H1 (cell line): Measurements from ENCODE around the gene STAT1. TPM values are rescaled to one million over a fixed set of nuclear protein-coding genes. Genes with fewer than 3 reads are reported as not detected.

Source experiments
- CTCF ChIA-PET: fragments of 300-600 bp; sonication (Branson Sonifier 250); formaldehyde crosslinking; loops from one replicate; lab custom pipeline; 2021; ENCODE audit not compliant: partially characterized antibody; lab: Charles Lee
- POLR2A ChIA-PET: fragments of 300-600 bp; sonication (Branson Sonifier 250); formaldehyde crosslinking; loops from one replicate; lab custom pipeline; 2021; ENCODE audit warnings: inconsistent platforms; ENCODE audit not compliant: partially characterized antibody; lab: Charles Lee
- DNase-seq, 2 experiments: peaks; one replicate each; pipeline versions ENCODE4 v3.0.0 to v3.0.0-alpha.2; 2010 to 2022; ENCODE audit warnings: low spot score in 2 of 2, low read depth in 1 of 2, mixed read lengths in 1 of 2
- FAIRE-seq: peaks from 2 replicates; lab custom pipeline; 2011; peaks lifted over from hg19 to GRCh38; lab: Jason Lieb, UNC
- H2AFZ ChIP-seq: 2 replicates; pipeline ENCODE4 v1.8.1; 2012; ENCODE audit warnings: low read length, inconsistent platforms
- H2AK5ac ChIP-seq: 2 replicates; pipeline ENCODE4 v1.6.1; 2013; ENCODE audit warnings: low read depth, low read length
- H2BK120ac ChIP-seq: replicated peaks from 2 replicates; pipeline ENCODE3; 2013; ENCODE audit warnings: low read depth, low read length, inconsistent platforms
- H2BK12ac ChIP-seq: 2 replicates; pipeline ENCODE4 v1.6.1; 2013; ENCODE audit warnings: low read depth, low read length
- H2BK15ac ChIP-seq: 2 replicates; pipeline ENCODE4 v1.6.1; 2013; ENCODE audit warnings: low read length
- H2BK20ac ChIP-seq: 2 replicates; pipeline ENCODE4 v1.6.1; 2013; ENCODE audit warnings: low read length
- H2BK5ac ChIP-seq: 2 replicates; pipeline ENCODE4 v1.6.1; 2013; ENCODE audit warnings: low read depth, low read length
- H3K14ac ChIP-seq: 2 replicates; pipeline ENCODE4 v1.6.1; 2013; ENCODE audit warnings: inconsistent platforms; ENCODE audit not compliant: insufficient read length
- H3K18ac ChIP-seq: 2 replicates; pipeline ENCODE4 v1.6.1; 2013; ENCODE audit warnings: low read length; ENCODE audit errors: extremely low read depth
- H3K23ac ChIP-seq: 2 replicates; pipeline ENCODE4 v1.6.1; 2013; ENCODE audit warnings: inconsistent platforms; ENCODE audit not compliant: insufficient read length
- H3K23me2 ChIP-seq: 2 replicates; pipeline ENCODE4 v1.6.1; 2013; ENCODE audit warnings: low read depth, low read length
- H3K27ac ChIP-seq: 2 replicates; pipeline ENCODE4 v1.6.1; 2011; ENCODE audit warnings: low read depth, low read length, inconsistent platforms
- H3K27me3 ChIP-seq, 4 experiments: replicated peaks in 1 of 4; 1 replicate in 1 of 4; 2 replicates in 3 of 4; pipeline versions ENCODE4 v1.6.1 to v1.8.1; 2011 to 2013; ENCODE audit warnings: low read length in 3 of 4, mild to moderate bottlenecking in 3 of 4, inconsistent platforms in 2 of 4, mixed read lengths in 2 of 4, moderate library complexity in 1 of 4; ENCODE audit not compliant: control insufficient read depth in 3 of 4, insufficient read depth in 3 of 4; ENCODE audit errors: extremely low read depth in 1 of 4
- H3K36me3 ChIP-seq, 4 experiments: 2 replicates each; pipeline versions ENCODE4 v1.6.1 to v1.8.1; 2011 to 2013; ENCODE audit warnings: mild to moderate bottlenecking in 4 of 4, low read length in 3 of 4, moderate library complexity in 2 of 4, control low read depth in 1 of 4, inconsistent platforms in 1 of 4; ENCODE audit not compliant: insufficient read depth in 4 of 4, control insufficient read depth in 2 of 4
- H3K4ac ChIP-seq: replicated peaks from 2 replicates; pipeline ENCODE3; 2013; ENCODE audit warnings: low read length, low read depth, mixed read lengths, inconsistent platforms; ENCODE audit not compliant: insufficient read length
- H3K4me1 ChIP-seq, 4 experiments: replicated peaks in 1 of 4; 1 replicate in 1 of 4; 2 replicates in 3 of 4; pipeline versions ENCODE4 v1.6.1 to v1.8.1; 2011 to 2013; ENCODE audit warnings: low read length in 3 of 4, inconsistent platforms in 2 of 4, mixed read lengths in 1 of 4; ENCODE audit not compliant: insufficient read depth in 4 of 4, control insufficient read depth in 3 of 4
- H3K4me2 ChIP-seq, 2 experiments: 2 replicates each; pipeline versions ENCODE4 v1.6.1 to v1.8.1; 2011 to 2013; ENCODE audit warnings: low read depth in 2 of 2, low read length in 2 of 2, control low read depth in 1 of 2, inconsistent platforms in 1 of 2, mild to moderate bottlenecking in 1 of 2; ENCODE audit not compliant: insufficient read depth in 1 of 2
- H3K4me3 ChIP-seq, 4 experiments: fragments of 200-600, 300-600 bp in 1 of 4; sonication (generic), shearing (Covaris generic), sonication (Bioruptor Twin) in 1 of 4; 2 replicates each; pipeline versions ENCODE4 v1.5.1 to v1.8.1; 2011 to 2016; ENCODE audit warnings: low read length in 4 of 4, low read depth in 3 of 4, control low read depth in 2 of 4, inconsistent platforms in 2 of 4, mild to moderate bottlenecking in 2 of 4, mixed read lengths in 1 of 4, moderate library complexity in 1 of 4; ENCODE audit not compliant: insufficient read depth in 2 of 4; ENCODE audit errors: extremely low read depth in 1 of 4
- H3K56ac ChIP-seq: replicated peaks from 2 replicates; pipeline ENCODE3; 2013; ENCODE audit warnings: low read depth, mild to moderate bottlenecking, mixed read lengths, low read length, inconsistent platforms; ENCODE audit not compliant: insufficient read length
- H3K79me1 ChIP-seq: 2 replicates; pipeline ENCODE4 v1.6.1; 2013; ENCODE audit warnings: low read depth, low read length, control low read depth
- H3K79me2 ChIP-seq, 2 experiments: 2 replicates each; pipeline versions ENCODE4 v1.6.1 to v1.8.1; 2012 to 2013; ENCODE audit warnings: low read length in 2 of 2, mild to moderate bottlenecking in 2 of 2, inconsistent platforms in 1 of 2; ENCODE audit not compliant: insufficient read depth in 2 of 2, control insufficient read depth in 1 of 2
- H3K9ac ChIP-seq, 4 experiments: replicated peaks in 1 of 4; 1 replicate in 1 of 4; 2 replicates in 3 of 4; pipeline versions ENCODE4 v1.6.1 to v1.8.1; 2011 to 2013; ENCODE audit warnings: low read depth in 3 of 4, low read length in 3 of 4, control low read depth in 2 of 4, mild to moderate bottlenecking in 2 of 4, moderate library complexity in 2 of 4, inconsistent platforms in 1 of 4; ENCODE audit errors: extremely low read depth in 1 of 4
- H3K9me3 ChIP-seq, 2 experiments: 2 replicates each; pipeline versions ENCODE4 v1.6.1 to v1.8.1; 2012 to 2013; ENCODE audit warnings: mild to moderate bottlenecking in 2 of 2, moderate library complexity in 2 of 2, control low read depth in 1 of 2, inconsistent platforms in 1 of 2, low read depth in 1 of 2, low read length in 1 of 2, mixed read lengths in 1 of 2; ENCODE audit not compliant: insufficient read depth in 2 of 2
- H4K20me1 ChIP-seq, 2 experiments: replicated peaks in 1 of 2; 2 replicates each; pipeline versions ENCODE3 to v1.8.1; 2011 to 2013; ENCODE audit warnings: inconsistent platforms in 2 of 2, low read length in 2 of 2, mild to moderate bottlenecking in 1 of 2; ENCODE audit not compliant: insufficient read depth in 2 of 2, control insufficient read depth in 1 of 2
- H4K5ac ChIP-seq: 2 replicates; pipeline ENCODE4 v1.6.1; 2013; ENCODE audit warnings: low read length, low read depth, mixed read lengths, inconsistent platforms; ENCODE audit not compliant: insufficient read length
- H4K8ac ChIP-seq: 2 replicates; pipeline ENCODE4 v1.8.0; 2013; ENCODE audit warnings: mild to moderate bottlenecking, moderate library complexity, low read length, inconsistent platforms; ENCODE audit not compliant: insufficient read depth; ENCODE audit errors: extremely low read depth
- H4K91ac ChIP-seq: replicated peaks from 2 replicates; pipeline ENCODE3; 2013; ENCODE audit warnings: low read length, mixed read lengths, inconsistent platforms; ENCODE audit not compliant: insufficient read length
- CEBPB ChIP-seq: IDR thresholded peaks from 2 replicates; pipeline ENCODE4 v1.6.1; 2012; ENCODE audit warnings: low read depth, low read length
- MAX ChIP-seq: IDR thresholded peaks from 2 replicates; pipeline ENCODE4 v1.6.1; 2012; ENCODE audit warnings: inconsistent platforms
- NANOG ChIP-seq: IDR thresholded peaks from 2 replicates; pipeline ENCODE4 v1.6.1; 2011; ENCODE audit warnings: low read length, low read depth, mild to moderate bottlenecking, inconsistent platforms; ENCODE audit not compliant: insufficient read depth, poor library complexity, severe bottlenecking
- RBBP5 ChIP-seq: IDR thresholded peaks from 2 replicates; pipeline ENCODE4 v1.7.1; 2012; ENCODE audit warnings: low read depth, mild to moderate bottlenecking, inconsistent platforms, low read length, moderate library complexity, borderline replicate concordance
- TEAD4 ChIP-seq: IDR thresholded peaks from 2 replicates; pipeline ENCODE4 v1.6.1; 2012; ENCODE audit warnings: low read depth, low read length, inconsistent platforms, mixed read lengths
- USF2 ChIP-seq: IDR thresholded peaks from 2 replicates; pipeline ENCODE4 v1.6.1; 2011; ENCODE audit warnings: low read length, improper control_type of control experiment
- polyA plus RNA-seq, 7 experiments: library from polyadenylated mRNA; depleted of rRNA in 3 of 7; stranded (reverse) in 5 of 7; unstranded in 2 of 7; fragments of >200 nt in 5 of 7; fragments of 200-250 nt in 2 of 7; gene quantifications; 1 replicate in 5 of 7; 2 replicates in 1 of 7; 4 replicates in 1 of 7; pipeline versions ENCODE4 v1.2.1 to v1.2.3, GENCODE V29; 2011 to 2013; ENCODE audit warnings: missing spikeins in 2 of 7, mixed read lengths in 2 of 7
- total RNA-seq: library from RNA; stranded (reverse); fragmentation: NEBNext Ultra II Directional; extraction: Animal tissue kit (Norgen Biotek cat#: 25700); gene quantifications from 2 replicates; pipeline ENCODE4 v1.2.1, GENCODE V29; 2021
- TF ChIP-seq, protein P1 (sequence below): IDR thresholded peaks from 2 replicates; pipeline ENCODE4 v1.6.1; 2012; ENCODE audit warnings: inconsistent platforms

The STAT1 gene
- total and polyA plus RNA-seq, 2 of the 8 experiments (the other 6 are each of a cell fraction or from before 2014, with no cell fraction given) = 20.3 to 43.0 TPM

- no peak overlapping the region for H4K8ac ChIP-seq
- H3K4me1 ChIP-seq = peaks cover 0 to 2% (median 0%) of the 10 kb centered on the region in 4 experiments; a peak in 2 of 7 replicates
- no peaks in the 10 kb centered on the region for H3K23me2 ChIP-seq
- H3K4me2 ChIP-seq = no peak overlapping the region
- no peak overlapping the region for H3K4me3 ChIP-seq
- H2AFZ ChIP-seq = no peak overlapping the region
- H3K36me3 ChIP-seq = peaks cover 0 to 11% (median 4%) of the 10 kb centered on the region in 4 experiments; a peak in 3 of 8 replicates
- no peak overlapping the region for H2BK15ac ChIP-seq
- FAIRE-seq (no peak), DNase-seq (no peak)
- ChIA-PET POLR2A (interaction anchor here (1.4 kb wide), 1 partner anchor 52 kb away, joined by 6 read pairs; the partner anchor contains the start of gene GLS), CTCF (interaction anchor here (1.1 kb wide), 1 partner anchor 204 kb away, joined by 3 read pairs; no protein-coding TSS in a partner anchor)
- H3K9me3 ChIP-seq = no peaks in the 10 kb centered on the region
- no peak overlapping the region for H3K23ac ChIP-seq
- H2BK5ac ChIP-seq = no peak overlapping the region
- H3K14ac ChIP-seq = no peak overlapping the region
- H4K20me1 ChIP-seq = no peaks in the 10 kb centered on the region
- H3K9ac ChIP-seq = no peak overlapping the region
- H3K27ac ChIP-seq = no peak overlapping the region
- H4K5ac ChIP-seq = no peak overlapping the region
- H3K4ac ChIP-seq = no peak overlapping the region
- no peak overlapping the region for H2BK20ac ChIP-seq
- H3K79me2 ChIP-seq = no peaks in the 10 kb centered on the region
- H3K56ac ChIP-seq = no peak overlapping the region
- H2AK5ac ChIP-seq = no peak overlapping the region
- no peaks in the 10 kb centered on the region for H3K79me1 ChIP-seq
- H2BK12ac ChIP-seq = no peak overlapping the region
- H2BK120ac ChIP-seq = no peak overlapping the region
- TF ChIP-seq RBBP5 (no peak), TEAD4 (no peak), NANOG (no peak), CEBPB (no peak), USF2 (no peak), MAX (no peak)
- TF ChIP-seq, protein P1, sequence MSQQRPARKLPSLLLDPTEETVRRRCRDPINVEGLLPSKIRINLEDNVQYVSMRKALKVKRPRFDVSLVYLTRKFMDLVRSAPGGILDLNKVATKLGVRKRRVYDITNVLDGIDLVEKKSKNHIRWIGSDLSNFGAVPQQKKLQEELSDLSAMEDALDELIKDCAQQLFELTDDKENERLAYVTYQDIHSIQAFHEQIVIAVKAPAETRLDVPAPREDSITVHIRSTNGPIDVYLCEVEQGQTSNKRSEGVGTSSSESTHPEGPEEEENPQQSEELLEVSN = no peak
- no peak overlapping the region for H4K91ac ChIP-seq
- no peaks in the 10 kb centered on the region for H3K27me3 ChIP-seq
- H3K18ac ChIP-seq = no peak overlapping the region
Observed at GRCh38 chr2:190933361-190933760, 80.6 kb downstream of the STAT1 start.
